Left colon (tissue), 2 donors: ENCODE measurements around the gene DENR. TPM values are rescaled to one million over a fixed set of nuclear protein-coding genes. Genes with fewer than 3 reads are reported as not detected.
A peak's percentile ranks its signal among the peaks of the same experiment; 100 is the strongest.
"Not testable (repeated sequence)": the region's sequence is repeated elsewhere in the genome, so short reads cannot be mapped to it uniquely, and the experiment has no call there.

Experiments used
- ATAC-seq: fragments of 200-7000 bp; cut with Tn5 transposase; one replicate; pipeline ENCODE4 v1.9.1; 2020; ENCODE audit warnings: mild to moderate bottlenecking, moderate library complexity
- DNase-seq, 2 donors: peaks; one replicate each; pipeline ENCODE4 v3.0.0-alpha.2; 2020
- intact Hi-C, 2 donors: fragments of 100-400 bp; cut with DNase I in 1 of 2; cut with micrococcal nuclease in 1 of 2; formaldehyde crosslinking; loops; one replicate each; pipeline versions ENCODE4 v1.11.2 to v1.14.0; 2022; cut with DNase I, micrococcal nuclease
- long read RNA-seq: library from polyadenylated mRNA; unstranded; transcript quantifications from one replicate; pipeline ENCODE4 v2.0.0, GENCODE V29; 2021
- total RNA-seq, 2 donors: library from RNA; stranded (reverse); fragmentation: NEBNext Ultra II Directional; extraction: Animal tissue kit (Norgen Biotek cat#: 25700); gene quantifications; one replicate each; pipeline ENCODE4 v1.2.1, GENCODE V29; 2021
- donor health status: DM: no; HTN: no; CAD: no.
- donor health status: DM: yes; HTN: yes; CAD: no.

Gene DENR
- total RNA-seq, result 10 to 100 TPM; 31.9 to 36.9 TPM
- long read RNA-seq, partial matches to known transcripts, result 8 of 12 reads
- long read RNA-seq, other reads (novel, unspliced or antisense), result 4 of 12 reads

GRCh38 chr12:122752464-122753318 lies at the start of gene DENR:
TSS of gene DENR (plus strand) at chr12:122752824. CDS start at chr12:122753702, 878 bp downstream.
- intact Hi-C loops, result loop anchor here (5.0 to 10.0 kb wide), 2 partner anchors 115 to 118 kb away; no protein-coding TSS in a partner anchor
- peak; percentile 97 for ATAC-seq

GRCh38 chr12:122702890-122703611 lies 49.6 kb upstream of the DENR start, which contains the start of gene HCAR2:
TSS of gene HCAR2 (minus strand) at chr12:122703357. CDS start at chr12:122703283, 74 bp downstream.
- ATAC-seq, DNase-seq, intact Hi-C loops: not testable (repeated sequence)

More at GRCh38 chr12:122752464-122753318, at the start of gene DENR:
- DNase-seq, result peak; percentile 98 to 99

- ATAC-seq, DNase-seq, intact Hi-C loops: not testable (repeated sequence)
Measured at GRCh38 chr12:122703841-122704240, 48.8 kb upstream of the DENR start.

- intact Hi-C loops, DNase-seq, ATAC-seq: not testable (repeated sequence)
Measured at GRCh38 chr12:122709287-122709686, 43.3 kb upstream of the DENR start.

GRCh38 chr12:122710341-122710740 lies 42.3 kb upstream of the DENR start:
- DNase-seq, ATAC-seq, intact Hi-C loops: not testable (repeated sequence)

- intact Hi-C loops, ATAC-seq, DNase-seq: not testable (repeated sequence)
Measured at GRCh38 chr12:122711266-122711665, 41.4 kb upstream of the DENR start.

- DNase-seq, ATAC-seq, intact Hi-C loops: not testable (repeated sequence)
Measured at GRCh38 chr12:122713491-122714188, 39.0 kb upstream of the DENR start.

- ATAC-seq, intact Hi-C loops, DNase-seq: not testable (repeated sequence)
Measured at GRCh38 chr12:122715211-122715610, 37.4 kb upstream of the DENR start.

- ATAC-seq, DNase-seq, intact Hi-C loops: not testable (repeated sequence)
Measured at GRCh38 chr12:122716658-122717057, 36.0 kb upstream of the DENR start, which contains the start of gene HCAR3. TSS of gene HCAR3 (minus strand) at chr12:122716811. CDS start at chr12:122716737, 74 bp downstream.

GRCh38 chr12:122721057-122721545 lies 31.5 kb upstream of the DENR start:
- ATAC-seq (peak; percentile 26), DNase-seq (no peak)
- intact Hi-C loops, result no loop called here

- ATAC-seq, result no peak
- intact Hi-C loops, result no loop called here
- DNase-seq, result no peak
Measured at GRCh38 chr12:122722387-122722786, 30.2 kb upstream of the DENR start.

GRCh38 chr12:122724641-122725243 lies 27.9 kb upstream of the DENR start:
- no peak for ATAC-seq
- intact Hi-C loops, result no loop called here
- no peak for DNase-seq

- ATAC-seq, result no peak
- no peak for DNase-seq
- intact Hi-C loops, result no loop called here
Measured at GRCh38 chr12:122725452-122726079, 27.1 kb upstream of the DENR start.

- no peak for DNase-seq
- ATAC-seq, result no peak
- intact Hi-C loops, result no loop called here
Measured at GRCh38 chr12:122726080-122726558, 26.5 kb upstream of the DENR start.

GRCh38 chr12:122729583-122730214 lies 22.9 kb upstream of the DENR start:
- intact Hi-C loops, result no loop called here
- DNase-seq (no peak), ATAC-seq (no peak)

GRCh38 chr12:122730215-122731014 lies 22.2 kb upstream of the DENR start, which contains the start of gene HCAR1:
TSS of gene HCAR1 (minus strand) at chr12:122730844. CDS start at chr12:122730339, 505 bp downstream.
- no peak for DNase-seq
- intact Hi-C loops, result no loop called here
- peak; percentile 34 for ATAC-seq
